Activated naive CD4-positive, alpha-beta T cell treated with anti-CD3 and anti-CD28 coated beads, Interleukin-2, amount 10 ng/mL, durations not matched to agents 7 days and 5 days (primary cell): Measurements from ENCODE around the gene RBP2.
"Not testable (repeated sequence)": the region's sequence is repeated elsewhere in the genome, so short reads cannot be mapped to it uniquely, and the experiment has no call there.

ENCODE experiments used
- CTCF ChIA-PET: fragments of 350-600 bp; sonication (Branson Sonifier 250); formaldehyde crosslinking; loops from one replicate; lab custom pipeline; 2021; ENCODE audit warnings: antibody characterized with exemption; lab: Charles Lee
- DNase-seq: peaks from one replicate; pipeline ENCODE4 v3.0.0-alpha.2; 2020
- H3K27ac Mint-ChIP-seq: one replicate; pipeline ENCODE4 v1.8.0; 2021; ENCODE audit warnings: mild to moderate bottlenecking, moderate library complexity, mixed read lengths
- H3K27me3 Mint-ChIP-seq: one replicate; pipeline ENCODE4 v1.8.0; 2021; ENCODE audit warnings: mild to moderate bottlenecking, mixed read lengths
- H3K36me3 Mint-ChIP-seq: one replicate; pipeline ENCODE4 v1.8.0; 2021; ENCODE audit warnings: mixed read lengths
- H3K4me1 Mint-ChIP-seq: one replicate; pipeline ENCODE4 v1.8.0; 2021; ENCODE audit warnings: mixed read lengths
- H3K4me3 Mint-ChIP-seq: one replicate; pipeline ENCODE4 v1.8.0; 2021; ENCODE audit warnings: mild to moderate bottlenecking, moderate library complexity, mixed read lengths
- H3K9me3 Mint-ChIP-seq: one replicate; pipeline ENCODE4 v1.8.0; 2021; ENCODE audit warnings: mixed read lengths

Gene RBP2

DNA sequence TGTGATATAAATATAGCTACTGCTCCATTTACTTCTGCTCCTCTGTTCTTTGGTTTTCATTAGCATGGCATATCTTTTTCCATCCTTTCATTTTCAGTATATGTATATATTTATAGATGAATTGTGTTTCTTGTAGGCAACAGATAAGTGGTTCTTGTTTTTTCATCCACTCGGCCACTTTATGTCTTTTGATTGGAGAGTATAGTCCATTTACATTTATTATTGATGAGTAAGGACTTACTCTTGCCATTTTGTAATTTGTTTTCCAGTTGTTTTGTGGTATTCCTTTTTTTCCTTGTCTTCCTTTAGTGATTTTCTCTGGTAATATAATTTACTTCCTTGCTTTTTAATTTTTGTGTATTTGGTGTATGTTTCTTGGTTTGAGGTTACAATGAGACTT is 60.0 kb downstream of the RBP2 start:
- peaks cover 21% of the 10 kb centered on the region for H3K9me3 Mint-ChIP-seq
- no peaks in the 10 kb centered on the region for H3K4me1 Mint-ChIP-seq

DNA sequence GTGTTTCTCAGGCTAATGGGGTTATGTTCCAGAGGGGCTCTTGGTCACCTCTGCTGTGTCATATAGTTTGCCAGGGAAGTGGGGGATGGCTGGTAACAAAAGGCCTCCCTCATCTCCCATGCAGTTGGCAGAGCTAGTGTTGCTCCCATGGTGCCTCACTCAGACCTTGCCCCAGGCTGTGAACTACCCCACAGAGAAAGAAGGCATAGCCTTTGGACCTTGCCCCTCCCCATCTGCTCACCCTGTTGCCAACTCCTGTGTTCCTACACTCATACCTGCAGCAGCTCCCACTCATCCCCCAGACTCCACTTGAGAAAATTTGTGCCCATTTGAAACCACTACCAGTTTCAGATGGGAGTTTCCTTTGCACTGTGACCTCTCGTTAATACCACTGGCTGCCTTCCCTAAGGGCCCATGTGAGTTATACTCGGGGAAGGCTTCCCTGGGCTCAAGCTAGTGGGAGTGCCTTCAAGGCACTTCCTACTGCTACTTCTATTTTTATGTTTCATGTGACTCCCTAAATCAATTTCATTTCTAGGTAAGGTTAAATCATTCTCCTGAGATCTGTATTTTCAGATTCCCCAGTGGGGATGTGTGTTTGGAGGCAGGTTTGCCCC is 61.6 kb downstream of the RBP2 start:
- CTCF ChIA-PET, result no interaction called here

More for the DNA sequence above, 60.0 kb downstream of the RBP2 start:
- Mint-ChIP-seq H3K36me3 (no peaks in the 10 kb centered on the region), H3K27me3 (no peaks in the 10 kb centered on the region), H3K4me3 (no peak overlapping the region), H3K27ac (no peak overlapping the region)
- CTCF ChIA-PET, result interaction anchor here (2.3 kb wide), 1 partner anchor 9 kb away, joined by 5 read pairs; no protein-coding TSS in a partner anchor
- DNase-seq, result no peak

DNA sequence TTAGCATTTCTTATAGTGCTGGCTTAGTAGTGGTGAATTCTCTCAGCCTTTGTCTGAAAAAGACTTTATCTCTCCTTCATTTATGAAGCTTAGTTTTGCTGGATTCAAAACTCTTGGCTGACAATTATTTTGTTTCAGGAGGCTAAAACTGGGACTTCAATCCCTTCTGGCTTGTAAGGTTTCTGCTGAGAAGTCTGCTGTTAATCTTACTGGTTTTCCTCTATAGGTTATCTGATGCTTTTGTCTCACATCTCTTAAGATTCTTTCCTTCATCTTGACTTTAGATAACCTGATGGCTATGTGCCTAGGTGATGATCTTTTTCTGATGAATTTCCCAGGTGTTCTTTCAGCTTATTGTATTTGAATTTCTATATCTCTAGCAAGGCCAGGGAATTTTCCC is 63.4 kb downstream of the RBP2 start:
- H3K27ac Mint-ChIP-seq, CTCF ChIA-PET, H3K36me3 Mint-ChIP-seq, H3K27me3 Mint-ChIP-seq, H3K4me3 Mint-ChIP-seq, H3K4me1 Mint-ChIP-seq, DNase-seq: not testable (repeated sequence)
- H3K9me3 Mint-ChIP-seq, result peaks cover 28% of the 10 kb centered on the region

More for the DNA sequence above, 61.6 kb downstream of the RBP2 start:
- Mint-ChIP-seq H3K4me1 (no peaks in the 10 kb centered on the region), H3K27me3 (no peaks in the 10 kb centered on the region), H3K36me3 (no peaks in the 10 kb centered on the region), H3K27ac (no peak overlapping the region), H3K9me3 (peaks cover 21% of the 10 kb centered on the region), H3K4me3 (no peak overlapping the region)
- no peak for DNase-seq
